ENCODE results near the gene IRF3.

Gene IRF3

DNA sequence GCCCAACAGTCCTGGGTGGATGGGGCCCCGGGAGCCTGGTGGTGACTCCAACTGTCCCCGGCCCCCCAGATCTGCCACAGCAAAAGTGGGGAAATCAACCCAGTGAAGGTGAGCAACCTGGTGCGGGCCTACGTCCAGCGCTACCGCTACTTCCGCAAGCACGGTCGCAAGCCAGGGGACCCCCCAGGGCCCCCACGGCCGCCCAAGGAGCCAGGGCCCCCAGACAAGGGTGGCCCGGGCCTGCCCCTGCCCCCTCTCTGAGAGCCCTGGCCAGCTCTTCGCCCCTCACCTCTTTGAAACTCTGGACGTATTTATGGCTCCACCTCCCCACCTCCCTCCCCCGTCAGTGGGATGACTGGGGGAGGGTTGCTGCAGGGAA lies 7.5 kb downstream of the IRF3 start:
- Histone ChIP-seq H3K27me3 (ENCODE audit: control insufficient read depth in 1 of 2, insufficient read depth in 2 of 2, low read length in 2 of 2) (no peaks in the 10 kb centered on the region), H3K4me1 (ENCODE audit: control insufficient read depth in 1 of 2, insufficient read depth in 2 of 2, low read length in 2 of 2) (peaks cover 1 to 5% of the 10 kb centered on the region in 2 donors), H3K27ac (ENCODE audit: low read depth, low read length) (no peak overlapping the region), H3K9ac (ENCODE audit: low read depth in 1 of 2, low read length in 2 of 2) (no peak overlapping the region), H3K9me3 (ENCODE audit: control insufficient read depth in 1 of 2, low read length in 2 of 2) (no peaks in the 10 kb centered on the region), H3K36me3 (ENCODE audit: control insufficient read depth in 1 of 2, insufficient read depth in 2 of 2, low read length in 2 of 2) (peaks cover 52 to 96% of the 10 kb centered on the region in 2 donors), H3K4me3 (ENCODE audit: low read depth in 1 of 2, low read length in 2 of 2) (no peak overlapping the region)

DNA sequence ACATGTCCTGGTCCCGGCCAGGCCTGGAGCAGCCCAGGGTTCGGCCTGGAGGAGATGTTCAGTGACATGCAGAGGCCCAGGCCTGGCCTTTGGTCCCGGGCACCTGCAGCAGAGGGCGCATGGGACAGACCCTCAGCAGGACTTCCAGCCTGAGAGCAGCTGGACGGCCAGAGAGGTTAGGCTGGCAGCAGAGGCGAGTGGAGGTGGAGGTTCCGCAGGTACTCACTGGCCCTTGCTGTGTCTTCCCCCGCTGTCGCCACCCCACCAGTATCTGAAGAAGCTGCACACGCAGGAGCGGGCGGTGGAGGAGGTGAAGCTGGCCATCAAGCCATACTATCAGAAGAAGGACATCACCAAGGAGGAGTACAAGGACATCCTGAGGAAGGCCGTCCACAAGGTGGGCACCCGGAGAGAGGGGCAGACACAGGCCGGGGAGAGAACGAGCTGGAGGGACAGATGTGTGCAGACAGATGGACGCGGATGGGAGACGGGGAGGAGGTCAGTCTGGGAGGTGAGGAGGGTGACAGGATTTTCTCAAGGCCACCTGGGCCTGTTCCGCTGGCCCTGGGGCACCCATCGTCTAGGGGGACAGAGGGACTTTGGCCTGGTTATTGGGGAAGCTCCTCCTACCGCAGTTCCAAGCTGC lies 8.0 kb downstream of the IRF3 start:
- Histone ChIP-seq H3K4me1 (ENCODE audit: control insufficient read depth in 1 of 2, insufficient read depth in 2 of 2, low read length in 2 of 2) (no peaks in the 10 kb centered on the region), H3K9me3 (ENCODE audit: control insufficient read depth in 1 of 2, low read length in 2 of 2) (no peaks in the 10 kb centered on the region), H3K9ac (ENCODE audit: low read depth in 1 of 2, low read length in 2 of 2) (no peak overlapping the region), H3K27ac (ENCODE audit: low read depth, low read length) (no peak overlapping the region), H3K4me3 (ENCODE audit: low read depth in 1 of 2, low read length in 2 of 2) (no peak overlapping the region), H3K36me3 (ENCODE audit: control insufficient read depth in 1 of 2, insufficient read depth in 2 of 2, low read length in 2 of 2) (peaks cover 52 to 96% of the 10 kb centered on the region in 2 donors), H3K27me3 (ENCODE audit: control insufficient read depth in 1 of 2, insufficient read depth in 2 of 2, low read length in 2 of 2) (no peaks in the 10 kb centered on the region)

DNA sequence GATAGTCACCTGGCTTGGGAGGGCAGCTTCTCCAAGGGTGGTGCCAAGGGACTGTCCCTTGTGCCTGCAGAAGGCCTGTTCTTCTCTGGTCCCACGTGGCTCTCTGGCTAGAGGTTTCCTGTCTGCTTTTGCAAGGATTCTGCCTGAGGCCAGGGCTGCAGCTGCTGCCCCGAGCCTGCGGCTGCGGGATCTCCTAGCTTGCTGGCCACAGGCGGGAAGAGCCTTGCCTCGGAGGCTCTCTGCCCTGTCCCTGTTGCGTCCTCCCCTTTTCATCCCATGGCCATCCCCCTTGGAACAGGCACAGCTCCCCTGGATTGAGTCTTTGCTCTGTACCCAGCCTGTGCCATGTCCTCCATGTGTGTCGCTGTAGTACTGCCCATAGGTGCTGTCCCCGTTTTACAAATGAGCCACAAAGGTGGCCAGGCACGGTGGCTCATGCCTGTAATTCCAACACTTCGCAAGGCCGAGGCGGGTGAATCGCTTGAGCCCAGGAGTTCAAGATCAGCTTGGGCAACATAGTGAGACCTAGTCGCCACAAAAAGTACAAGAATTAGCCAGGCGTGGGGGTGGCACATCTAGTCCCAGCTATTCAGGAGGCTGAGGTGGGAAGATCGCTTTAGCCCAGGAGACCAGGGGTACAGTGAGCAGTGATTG lies 9.1 kb downstream of the IRF3 start:
- no peak overlapping the region for H3K4me3 ChIP-seq (ENCODE audit: low read depth in 1 of 2, low read length in 2 of 2)
- H3K4me1 ChIP-seq (ENCODE audit: control insufficient read depth in 1 of 2, insufficient read depth in 2 of 2, low read length in 2 of 2) = no peaks in the 10 kb centered on the region
- peaks cover 46 to 92% of the 10 kb centered on the region in 2 donors for H3K36me3 ChIP-seq (ENCODE audit: control insufficient read depth in 1 of 2, insufficient read depth in 2 of 2, low read length in 2 of 2)
- H3K9ac ChIP-seq (ENCODE audit: low read depth in 1 of 2, low read length in 2 of 2) = no peak overlapping the region
- H3K9me3 ChIP-seq (ENCODE audit: control insufficient read depth in 1 of 2, low read length in 2 of 2) = no peaks in the 10 kb centered on the region
- H3K27me3 ChIP-seq (ENCODE audit: control insufficient read depth in 1 of 2, insufficient read depth in 2 of 2, low read length in 2 of 2) = no peaks in the 10 kb centered on the region
- H3K27ac ChIP-seq (ENCODE audit: low read depth, low read length) = no peak overlapping the region

DNA sequence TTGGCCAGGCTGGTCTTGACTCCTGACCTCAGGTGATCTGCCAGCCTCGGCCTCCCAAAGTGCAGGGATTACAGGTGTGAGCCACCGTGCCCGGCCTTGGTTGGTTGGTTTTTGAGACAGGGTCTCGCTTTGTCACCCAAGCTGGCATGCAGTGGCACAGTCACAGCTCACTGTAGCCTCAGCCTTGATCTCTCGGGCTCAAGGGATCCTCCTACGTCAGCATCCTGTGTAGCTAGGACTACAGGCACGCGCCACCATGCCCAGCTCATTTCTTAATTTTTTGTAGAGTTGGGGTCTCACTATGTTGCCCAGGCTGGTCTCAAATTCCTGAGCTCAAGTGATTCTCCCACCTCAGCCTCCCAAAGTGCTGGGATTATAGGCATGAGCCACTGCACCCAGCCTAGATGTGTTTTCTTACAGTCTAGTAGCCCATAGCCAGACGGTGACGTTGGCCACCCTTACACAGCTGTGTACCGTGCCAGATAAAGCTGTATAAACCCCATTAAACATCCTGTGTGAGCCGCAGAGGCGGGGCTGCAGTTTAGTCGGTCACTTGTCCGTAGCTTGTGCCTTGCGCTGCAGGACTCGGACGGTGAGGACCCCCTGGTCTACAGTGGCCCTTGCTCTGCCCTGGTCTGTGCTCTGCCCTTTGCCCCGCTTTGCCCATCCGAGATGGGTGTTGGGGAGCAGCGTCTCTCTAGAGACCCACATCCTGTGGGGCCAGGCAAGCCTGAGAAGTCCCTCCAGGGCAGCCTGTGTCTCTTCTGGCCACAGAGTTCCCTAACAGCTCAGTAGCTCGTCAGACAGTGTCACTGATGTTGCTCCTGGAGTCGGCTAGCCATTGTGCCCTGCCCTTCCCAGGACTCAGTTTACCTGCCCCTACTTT lies 9.8 kb downstream of the IRF3 start:
- H3K9ac ChIP-seq (ENCODE audit: low read depth in 1 of 2, low read length in 2 of 2) = no peak overlapping the region
- H3K36me3 ChIP-seq (ENCODE audit: control insufficient read depth in 1 of 2, insufficient read depth in 2 of 2, low read length in 2 of 2) = peaks cover 46 to 84% of the 10 kb centered on the region in 2 donors
- no peak overlapping the region for H3K4me3 ChIP-seq (ENCODE audit: low read depth in 1 of 2, low read length in 2 of 2)
- H3K9me3 ChIP-seq (ENCODE audit: control insufficient read depth in 1 of 2, low read length in 2 of 2) = no peaks in the 10 kb centered on the region
- no peaks in the 10 kb centered on the region for H3K27me3 ChIP-seq (ENCODE audit: control insufficient read depth in 1 of 2, insufficient read depth in 2 of 2, low read length in 2 of 2)
- H3K4me1 ChIP-seq (ENCODE audit: control insufficient read depth in 1 of 2, insufficient read depth in 2 of 2, low read length in 2 of 2) = no peaks in the 10 kb centered on the region
- no peak overlapping the region for H3K27ac ChIP-seq (ENCODE audit: low read depth, low read length)

DNA sequence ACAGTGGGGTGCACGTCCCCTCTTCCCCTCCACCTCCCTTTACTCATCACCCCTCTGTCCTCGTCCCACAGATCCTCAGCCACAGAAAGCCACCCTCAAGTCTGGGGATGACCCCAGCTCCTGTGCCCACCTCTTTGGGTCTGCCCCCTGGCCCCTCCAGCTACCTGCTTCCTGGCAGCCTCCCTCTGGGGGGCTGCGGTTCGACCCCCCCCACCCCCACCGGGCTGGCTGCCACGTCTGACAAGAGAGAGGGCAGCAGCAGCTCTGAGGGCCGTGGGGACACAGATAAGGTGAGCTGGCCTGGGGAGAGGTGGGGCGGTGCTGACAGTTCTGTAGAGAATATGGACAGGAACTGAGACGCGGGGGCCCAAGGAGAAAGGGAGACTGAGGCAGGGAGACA lies 11.1 kb downstream of the IRF3 start:
- no peak overlapping the region for H3K9ac ChIP-seq (ENCODE audit: low read depth in 1 of 2, low read length in 2 of 2)
- no peaks in the 10 kb centered on the region for H3K27me3 ChIP-seq (ENCODE audit: control insufficient read depth in 1 of 2, insufficient read depth in 2 of 2, low read length in 2 of 2)
- H3K36me3 ChIP-seq (ENCODE audit: control insufficient read depth in 1 of 2, insufficient read depth in 2 of 2, low read length in 2 of 2) = peaks cover 54 to 84% of the 10 kb centered on the region in 2 donors
- H3K27ac ChIP-seq (ENCODE audit: low read depth, low read length) = no peak overlapping the region
- no peaks in the 10 kb centered on the region for H3K4me1 ChIP-seq (ENCODE audit: control insufficient read depth in 1 of 2, insufficient read depth in 2 of 2, low read length in 2 of 2)
- no peaks in the 10 kb centered on the region for H3K9me3 ChIP-seq (ENCODE audit: control insufficient read depth in 1 of 2, low read length in 2 of 2)
- H3K4me3 ChIP-seq (ENCODE audit: low read depth in 1 of 2, low read length in 2 of 2) = no peak overlapping the region

DNA sequence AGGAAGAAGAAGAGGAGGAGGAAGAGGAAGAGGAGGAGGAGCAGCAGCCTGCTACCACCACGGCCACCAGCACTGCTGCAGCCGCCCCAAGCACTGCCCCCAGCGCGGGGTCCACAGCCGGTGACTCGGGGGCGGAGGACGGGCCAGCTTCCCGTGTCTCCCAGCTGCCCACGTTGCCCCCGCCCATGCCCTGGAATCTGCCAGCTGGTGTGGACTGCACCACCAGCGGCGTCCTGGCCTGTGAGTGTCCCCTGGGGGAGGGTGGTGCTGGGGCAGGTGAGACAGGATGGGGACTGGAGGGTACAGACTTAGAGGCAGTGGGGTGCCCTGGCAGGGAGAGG lies 12.2 kb downstream of the IRF3 start:
- H3K27me3 ChIP-seq (ENCODE audit: control insufficient read depth in 1 of 2, insufficient read depth in 2 of 2, low read length in 2 of 2) = no peaks in the 10 kb centered on the region
- H3K9ac ChIP-seq (ENCODE audit: low read depth in 1 of 2, low read length in 2 of 2) = no peak overlapping the region
- H3K9me3 ChIP-seq (ENCODE audit: control insufficient read depth in 1 of 2, low read length in 2 of 2) = no peaks in the 10 kb centered on the region
- H3K27ac ChIP-seq (ENCODE audit: low read depth, low read length) = no peak overlapping the region
- H3K4me1 ChIP-seq (ENCODE audit: control insufficient read depth in 1 of 2, insufficient read depth in 2 of 2, low read length in 2 of 2) = no peaks in the 10 kb centered on the region
- no peak overlapping the region for H3K4me3 ChIP-seq (ENCODE audit: low read depth in 1 of 2, low read length in 2 of 2)
- H3K36me3 ChIP-seq (ENCODE audit: control insufficient read depth in 1 of 2, insufficient read depth in 2 of 2, low read length in 2 of 2) = peaks cover 42 to 77% of the 10 kb centered on the region in 2 donors

DNA sequence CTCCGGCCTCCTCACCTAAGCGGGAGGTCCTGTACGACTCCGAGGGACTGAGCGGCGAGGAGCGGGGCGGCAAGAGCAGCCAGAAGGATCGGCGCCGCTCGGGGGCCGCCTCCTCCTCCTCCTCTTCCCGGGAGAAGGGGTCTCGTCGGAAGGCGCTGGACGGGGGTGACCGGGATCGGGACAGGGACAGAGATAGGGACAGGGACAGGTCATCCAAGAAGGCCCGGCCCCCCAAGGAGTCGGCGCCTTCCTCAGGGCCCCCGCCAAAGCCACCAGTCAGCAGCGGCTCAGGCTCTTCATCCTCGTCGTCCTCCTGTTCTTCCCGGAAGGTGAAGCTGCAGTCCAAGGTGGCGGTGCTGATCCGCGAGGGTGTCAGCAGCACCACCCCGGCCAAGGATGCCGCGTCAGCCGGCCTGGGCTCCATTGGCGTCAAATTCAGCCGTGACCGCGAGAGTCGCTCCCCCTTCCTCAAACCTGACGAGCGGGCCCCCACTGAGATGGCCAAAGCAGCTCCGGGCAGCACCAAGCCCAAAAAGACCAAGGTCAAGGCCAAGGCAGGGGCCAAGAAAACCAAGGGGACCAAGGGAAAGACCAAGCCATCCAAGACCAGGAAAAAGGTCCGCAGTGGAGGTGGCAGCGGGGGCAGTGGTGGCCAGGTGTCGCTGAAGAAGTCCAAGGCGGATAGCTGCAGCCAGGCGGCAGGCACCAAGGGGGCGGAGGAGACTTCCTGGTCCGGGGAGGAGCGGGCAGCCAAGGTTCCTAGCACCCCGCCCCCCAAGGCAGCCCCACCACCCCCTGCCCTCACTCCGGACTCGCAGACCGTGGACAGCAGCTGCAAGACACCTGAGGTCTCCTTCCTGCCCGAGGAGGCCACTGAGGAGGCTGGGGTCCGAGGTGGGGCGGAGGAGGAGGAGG lies 12.8 kb downstream of the IRF3 start:
- peaks cover 40 to 71% of the 10 kb centered on the region in 2 donors for H3K36me3 ChIP-seq (ENCODE audit: control insufficient read depth in 1 of 2, insufficient read depth in 2 of 2, low read length in 2 of 2)
- H3K27ac ChIP-seq (ENCODE audit: low read depth, low read length) = no peak overlapping the region
- no peaks in the 10 kb centered on the region for H3K27me3 ChIP-seq (ENCODE audit: control insufficient read depth in 1 of 2, insufficient read depth in 2 of 2, low read length in 2 of 2)
- H3K4me1 ChIP-seq (ENCODE audit: control insufficient read depth in 1 of 2, insufficient read depth in 2 of 2, low read length in 2 of 2) = no peaks in the 10 kb centered on the region
- no peaks in the 10 kb centered on the region for H3K9me3 ChIP-seq (ENCODE audit: control insufficient read depth in 1 of 2, low read length in 2 of 2)
- H3K4me3 ChIP-seq (ENCODE audit: low read depth in 1 of 2, low read length in 2 of 2) = no peak overlapping the region
- no peak overlapping the region for H3K9ac ChIP-seq (ENCODE audit: low read depth in 1 of 2, low read length in 2 of 2)

DNA sequence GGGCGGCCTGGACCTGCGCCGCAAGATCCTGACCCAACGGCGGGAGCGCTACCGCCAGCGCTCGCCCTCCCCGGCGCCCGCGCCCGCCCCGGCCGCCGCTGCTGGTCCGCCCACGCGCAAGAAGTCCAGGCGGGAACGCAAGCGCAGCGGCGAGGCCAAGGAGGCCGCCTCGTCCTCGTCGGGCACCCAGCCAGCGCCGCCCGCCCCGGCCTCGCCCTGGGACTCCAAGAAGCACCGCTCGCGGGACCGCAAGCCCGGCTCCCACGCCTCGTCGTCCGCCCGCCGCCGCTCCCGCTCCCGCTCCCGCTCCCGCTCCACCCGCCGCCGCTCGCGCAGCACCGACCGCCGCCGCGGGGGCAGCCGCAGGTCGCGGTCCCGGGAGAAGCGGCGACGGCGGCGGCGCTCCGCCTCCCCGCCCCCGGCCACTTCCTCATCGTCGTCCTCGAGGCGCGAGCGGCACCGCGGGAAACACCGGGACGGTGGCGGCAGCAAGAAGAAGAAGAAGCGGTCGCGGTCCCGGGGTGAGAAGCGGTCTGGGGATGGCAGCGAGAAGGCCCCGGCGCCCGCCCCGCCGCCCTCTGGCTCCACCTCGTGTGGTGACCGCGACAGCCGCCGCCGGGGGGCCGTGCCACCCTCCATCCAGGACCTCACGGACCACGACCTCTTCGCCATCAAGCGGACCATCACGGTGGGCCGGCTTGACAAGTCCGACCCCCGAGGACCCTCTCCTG lies 13.7 kb downstream of the IRF3 start:
- Histone ChIP-seq H3K4me3 (ENCODE audit: low read depth in 1 of 2, low read length in 2 of 2) (no peak overlapping the region), H3K27me3 (ENCODE audit: control insufficient read depth in 1 of 2, insufficient read depth in 2 of 2, low read length in 2 of 2) (no peaks in the 10 kb centered on the region), H3K27ac (ENCODE audit: low read depth, low read length) (no peak overlapping the region), H3K9ac (ENCODE audit: low read depth in 1 of 2, low read length in 2 of 2) (no peak overlapping the region), H3K36me3 (ENCODE audit: control insufficient read depth in 1 of 2, insufficient read depth in 2 of 2, low read length in 2 of 2) (peaks cover 46 to 72% of the 10 kb centered on the region in 2 donors), H3K9me3 (ENCODE audit: control insufficient read depth in 1 of 2, low read length in 2 of 2) (no peaks in the 10 kb centered on the region), H3K4me1 (ENCODE audit: control insufficient read depth in 1 of 2, insufficient read depth in 2 of 2, low read length in 2 of 2) (no peaks in the 10 kb centered on the region)

DNA sequence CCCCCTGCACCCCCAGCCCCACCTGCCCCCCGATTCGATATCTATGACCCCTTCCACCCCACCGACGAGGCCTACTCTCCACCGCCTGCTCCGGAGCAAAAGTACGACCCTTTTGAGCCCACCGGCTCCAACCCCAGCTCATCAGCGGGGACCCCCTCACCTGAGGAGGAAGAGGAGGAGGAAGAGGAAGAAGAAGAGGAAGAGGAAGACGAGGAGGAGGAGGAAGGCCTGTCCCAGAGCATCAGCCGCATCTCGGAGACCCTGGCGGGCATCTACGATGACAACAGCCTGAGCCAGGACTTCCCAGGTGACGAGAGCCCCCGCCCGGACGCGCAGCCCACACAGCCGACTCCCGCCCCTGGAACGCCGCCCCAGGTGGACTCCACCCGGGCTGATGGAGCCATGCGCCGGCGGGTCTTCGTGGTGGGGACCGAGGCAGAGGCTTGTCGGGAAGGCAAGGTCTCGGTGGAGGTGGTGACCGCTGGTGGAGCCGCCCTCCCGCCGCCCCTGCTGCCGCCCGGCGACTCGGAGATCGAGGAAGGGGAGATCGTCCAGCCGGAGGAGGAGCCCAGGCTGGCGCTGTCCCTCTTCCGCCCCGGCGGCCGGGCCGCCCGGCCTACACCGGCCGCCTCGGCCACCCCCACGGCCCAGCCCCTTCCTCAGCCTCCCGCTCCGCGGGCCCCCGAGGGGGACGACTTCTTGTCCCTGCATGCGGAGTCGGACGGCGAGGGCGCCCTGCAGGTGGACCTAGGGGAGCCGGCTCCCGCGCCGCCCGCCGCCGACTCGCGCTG lies 14.4 kb downstream of the IRF3 start:
- H3K4me3 ChIP-seq (ENCODE audit: low read depth in 1 of 2, low read length in 2 of 2) = no peak overlapping the region
- no peaks in the 10 kb centered on the region for H3K27me3 ChIP-seq (ENCODE audit: control insufficient read depth in 1 of 2, insufficient read depth in 2 of 2, low read length in 2 of 2)
- H3K27ac ChIP-seq (ENCODE audit: low read depth, low read length) = no peak overlapping the region
- no peak overlapping the region for H3K9ac ChIP-seq (ENCODE audit: low read depth in 1 of 2, low read length in 2 of 2)
- no peaks in the 10 kb centered on the region for H3K4me1 ChIP-seq (ENCODE audit: control insufficient read depth in 1 of 2, insufficient read depth in 2 of 2, low read length in 2 of 2)
- peaks cover 44 to 72% of the 10 kb centered on the region in 2 donors for H3K36me3 ChIP-seq (ENCODE audit: control insufficient read depth in 1 of 2, insufficient read depth in 2 of 2, low read length in 2 of 2)
- no peaks in the 10 kb centered on the region for H3K9me3 ChIP-seq (ENCODE audit: control insufficient read depth in 1 of 2, low read length in 2 of 2)

All from duodenal mucosa (tissue), 2 donors.